ENCODE measurements around the gene RAB31. TPM values are rescaled to one million over a fixed set of nuclear protein-coding genes. Genes with fewer than 3 reads are reported as not detected.

The RAB31 gene
- total and polyA plus RNA-seq, 2 of the 13 experiments (the other 11 are each of a cell fraction or from before 2014, with no cell fraction given): 1.1 to 1.7 TPM

DNA sequence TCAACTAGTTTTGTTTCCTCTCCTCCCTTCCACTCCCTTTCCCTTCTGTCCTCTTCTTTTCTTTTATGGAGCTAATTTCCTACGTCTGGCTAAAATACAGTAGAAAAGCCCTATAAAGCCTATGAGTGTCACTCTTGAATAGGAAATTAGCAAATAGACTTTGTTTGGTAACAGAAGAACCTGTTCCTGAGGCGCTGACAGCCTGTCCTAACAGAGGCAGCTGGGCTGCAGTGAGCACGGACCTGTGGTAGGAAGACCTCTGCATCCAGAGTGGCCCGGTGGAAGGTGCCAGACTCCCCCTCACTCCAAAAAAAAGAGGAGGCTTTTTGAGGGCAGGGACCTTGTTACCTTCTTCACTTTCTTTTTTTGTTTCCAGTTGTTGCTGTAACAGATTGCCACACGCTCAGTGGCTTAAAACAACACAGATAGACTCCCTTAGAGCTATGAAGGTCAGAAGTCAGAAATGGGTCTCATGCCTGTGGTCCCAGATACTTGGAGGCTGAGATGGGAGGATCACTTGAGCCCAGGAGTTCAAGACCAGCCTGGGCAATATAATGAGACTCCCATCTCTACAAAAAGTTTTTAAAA is 96.5 kb downstream of the RAB31 start:
- peak overlapping the region; percentile 50 for H3K27ac ChIP-seq (ENCODE audit: extremely low read length, insufficient read depth, low read length)
- peak overlapping the region; percentile 71 for H2AFZ ChIP-seq (ENCODE audit: low read length)
- H3K4me3 ChIP-seq (replicated peaks in 1 of 3; ENCODE audit: insufficient read depth in 1 of 3, low read depth in 2 of 3, low read length in 3 of 3): peak overlapping the region; percentile 56 to 76 (median 57)
- H3K9ac ChIP-seq (ENCODE audit: insufficient read depth, low read depth, low read length): peak overlapping the region; percentile 59
- peaks cover 80% of the 10 kb centered on the region for H3K4me1 ChIP-seq (ENCODE audit: insufficient read depth, low read length)
- intact Hi-C loops (cut with micrococcal nuclease; ENCODE audit: unreplicated experiment): loop anchor here (5.0 kb wide), 1 partner anchor 113 kb away; no protein-coding TSS in a partner anchor
- 10% methylated on average over 5 of the region's 5 CpGs for WGBS (ENCODE audit: low lambda C conversion rate)
- in situ Hi-C loops (cut with HindIII; ENCODE audit: extremely low pct_ligation_motif_present, low pct_unique_long_range_greater_than_20kb): loop anchor here (10.0 kb wide), 1 partner anchor 120 kb away; no protein-coding TSS in a partner anchor
- H3K79me2 ChIP-seq (ENCODE audit: insufficient read depth, low read length): no peaks in the 10 kb centered on the region
- no peak for TF ChIP-seq ATM (IDR thresholded peaks at IDR 0.05; ENCODE audit: borderline replicate concordance)
- 0 out of 4 replicates have a peak, but pooled peaks of 1 of the 2 experiments have one; percentile 17 for TF ChIP-seq NR2F1 (CRISPR knock-in tag; IDR thresholded peaks at IDR 0.05)
- TF ChIP-seq IRX3 (CRISPR knock-in tag; IDR thresholded peaks at IDR 0.05; ENCODE audit: borderline replicate concordance, low read depth): no peak
- no peak for TF ChIP-seq ZNF121 (CRISPR knock-in tag; IDR thresholded peaks at IDR 0.05)
- TF ChIP-seq ZNF770 (CRISPR knock-in tag; IDR thresholded peaks at IDR 0.05): peak; percentile 69; the same call in 1 of the 2 replicates
- TF ChIP-seq TRIM24 (CRISPR knock-in tag; IDR thresholded peaks at IDR 0.05): no peak
- 0 out of 2 replicates have a peak, but pooled peaks have one; percentile 32 for TF ChIP-seq ZNF44 (CRISPR knock-in tag; IDR thresholded peaks at IDR 0.05)
- TF ChIP-seq PHF8 (CRISPR knock-in tag; IDR thresholded peaks at IDR 0.05): no peak
- TF ChIP-seq, protein P1, sequence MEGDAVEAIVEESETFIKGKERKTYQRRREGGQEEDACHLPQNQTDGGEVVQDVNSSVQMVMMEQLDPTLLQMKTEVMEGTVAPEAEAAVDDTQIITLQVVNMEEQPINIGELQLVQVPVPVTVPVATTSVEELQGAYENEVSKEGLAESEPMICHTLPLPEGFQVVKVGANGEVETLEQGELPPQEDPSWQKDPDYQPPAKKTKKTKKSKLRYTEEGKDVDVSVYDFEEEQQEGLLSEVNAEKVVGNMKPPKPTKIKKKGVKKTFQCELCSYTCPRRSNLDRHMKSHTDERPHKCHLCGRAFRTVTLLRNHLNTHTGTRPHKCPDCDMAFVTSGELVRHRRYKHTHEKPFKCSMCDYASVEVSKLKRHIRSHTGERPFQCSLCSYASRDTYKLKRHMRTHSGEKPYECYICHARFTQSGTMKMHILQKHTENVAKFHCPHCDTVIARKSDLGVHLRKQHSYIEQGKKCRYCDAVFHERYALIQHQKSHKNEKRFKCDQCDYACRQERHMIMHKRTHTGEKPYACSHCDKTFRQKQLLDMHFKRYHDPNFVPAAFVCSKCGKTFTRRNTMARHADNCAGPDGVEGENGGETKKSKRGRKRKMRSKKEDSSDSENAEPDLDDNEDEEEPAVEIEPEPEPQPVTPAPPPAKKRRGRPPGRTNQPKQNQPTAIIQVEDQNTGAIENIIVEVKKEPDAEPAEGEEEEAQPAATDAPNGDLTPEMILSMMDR (CRISPR knock-in tag; IDR thresholded peaks at IDR 0.05): peak; percentile 18; the same call in 1 of the 2 replicates
- no peaks in the 10 kb centered on the region for H3K9me3 ChIP-seq (ENCODE audit: low read length)
- H3K27me3 ChIP-seq (ENCODE audit: control insufficient read depth in 1 of 2, insufficient read depth in 2 of 2, low read length in 2 of 2): no peaks in the 10 kb centered on the region; a peak in 1 of 5 replicates
- peak; percentile 40 for ATAC-seq
- BruUV-seq (replicated peaks): no TSS peak
- ChIA-PET POLR2A (interaction anchor here (1.2 to 3.3 kb wide), 3 partner anchors 25 to 110 kb away, joined by 3 to 25 read pairs (median 18); partner anchors contain the start of gene VAPA), CTCF (ENCODE audit: low intra/inter-chr PET ratio, low total read pairs) (no interaction called here)
- peak overlapping the region; percentile 86 for H3K4me2 ChIP-seq (ENCODE audit: low read depth, low read length)
- DNase-seq (ENCODE audit: low spot score): no peak
- H3K36me3 ChIP-seq (replicated peaks in 1 of 2; ENCODE audit: control insufficient read depth in 1 of 2, insufficient read depth in 2 of 2, low read length in 2 of 2): no peaks in the 10 kb centered on the region
- H4K20me1 ChIP-seq (ENCODE audit: insufficient read depth, low read length): no peaks in the 10 kb centered on the region
- no peak for FAIRE-seq
